ENCODE data around the gene METTL21C. TPM values are rescaled to one million over a fixed set of nuclear protein-coding genes. Genes with fewer than 3 reads are reported as not detected.

METTL21C gene
- polyA plus RNA-seq (2013, experiment 1 of 2; ENCODE audit: insufficient read length): not detected
- polyA plus RNA-seq (2013, experiment 2 of 2; ENCODE audit: insufficient read length): 0.38 TPM

- DNase-seq: no peak
These were observed at the start of gene METTL21C for GRCh38 chr13:102694937-102695336. METTL21C (minus strand) TSS chr13:102695044; CDS start chr13:102694498, 546 bp downstream.

GRCh38 chr13:102742506-102742905, 47.7 kb upstream of the METTL21C start:
- no peak for DNase-seq

- no peak for DNase-seq
These were observed 47.3 kb upstream of the METTL21C start for GRCh38 chr13:102742101-102742500.

GRCh38 chr13:102729560-102730270, 34.9 kb upstream of the METTL21C start:
- peak; percentile 51 for DNase-seq

- DNase-seq: no peak
These were observed 31.6 kb upstream of the METTL21C start for GRCh38 chr13:102726430-102726829.

GRCh38 chr13:102724923-102725322, 30.1 kb upstream of the METTL21C start:
- DNase-seq: peak; percentile 70

- DNase-seq: no peak
These were observed 27.0 kb upstream of the METTL21C start for GRCh38 chr13:102721800-102722231.

GRCh38 chr13:102718746-102719145, 23.9 kb upstream of the METTL21C start:
- DNase-seq: no peak

GRCh38 chr13:102715447-102715846, 20.6 kb upstream of the METTL21C start:
- DNase-seq: no peak

GRCh38 chr13:102710261-102710679, 15.4 kb upstream of the METTL21C start:
- no peak for DNase-seq

- DNase-seq: no peak
These were observed 14.7 kb upstream of the METTL21C start for GRCh38 chr13:102709536-102709935.

- DNase-seq: no peak
These were observed 14.1 kb upstream of the METTL21C start for GRCh38 chr13:102708991-102709390.

- DNase-seq: no peak
These were observed 13.4 kb upstream of the METTL21C start for GRCh38 chr13:102708211-102708610.

GRCh38 chr13:102707467-102707866, 12.6 kb upstream of the METTL21C start:
- peak; percentile 93 for DNase-seq

GRCh38 chr13:102704238-102705058, 9.6 kb upstream of the METTL21C start:
- DNase-seq: no peak

- no peak for DNase-seq
These were observed 8.8 kb upstream of the METTL21C start for GRCh38 chr13:102703726-102704035.

GRCh38 chr13:102702965-102703725, 8.3 kb upstream of the METTL21C start:
- no peak for DNase-seq

- no peak for DNase-seq
These were observed 6.5 kb upstream of the METTL21C start for GRCh38 chr13:102701331-102701730.

GRCh38 chr13:102700088-102701031, 5.5 kb upstream of the METTL21C start:
- no peak for DNase-seq

GRCh38 chr13:102699504-102699903, 4.7 kb upstream of the METTL21C start:
- no peak for DNase-seq

- no peak for DNase-seq
These were observed 3.8 kb upstream of the METTL21C start for GRCh38 chr13:102698649-102698980.

Measured in fibroblast of skin of scalp (primary cell).